Hypothalamus (tissue), 51 donors: ENCODE results near the gene THRB.

Experiments
- DNase-seq, 51 donors: peaks; one replicate each; lab custom pipeline; 2025; lab: John Stamatoyannopoulos, UW

Gene THRB

DNA sequence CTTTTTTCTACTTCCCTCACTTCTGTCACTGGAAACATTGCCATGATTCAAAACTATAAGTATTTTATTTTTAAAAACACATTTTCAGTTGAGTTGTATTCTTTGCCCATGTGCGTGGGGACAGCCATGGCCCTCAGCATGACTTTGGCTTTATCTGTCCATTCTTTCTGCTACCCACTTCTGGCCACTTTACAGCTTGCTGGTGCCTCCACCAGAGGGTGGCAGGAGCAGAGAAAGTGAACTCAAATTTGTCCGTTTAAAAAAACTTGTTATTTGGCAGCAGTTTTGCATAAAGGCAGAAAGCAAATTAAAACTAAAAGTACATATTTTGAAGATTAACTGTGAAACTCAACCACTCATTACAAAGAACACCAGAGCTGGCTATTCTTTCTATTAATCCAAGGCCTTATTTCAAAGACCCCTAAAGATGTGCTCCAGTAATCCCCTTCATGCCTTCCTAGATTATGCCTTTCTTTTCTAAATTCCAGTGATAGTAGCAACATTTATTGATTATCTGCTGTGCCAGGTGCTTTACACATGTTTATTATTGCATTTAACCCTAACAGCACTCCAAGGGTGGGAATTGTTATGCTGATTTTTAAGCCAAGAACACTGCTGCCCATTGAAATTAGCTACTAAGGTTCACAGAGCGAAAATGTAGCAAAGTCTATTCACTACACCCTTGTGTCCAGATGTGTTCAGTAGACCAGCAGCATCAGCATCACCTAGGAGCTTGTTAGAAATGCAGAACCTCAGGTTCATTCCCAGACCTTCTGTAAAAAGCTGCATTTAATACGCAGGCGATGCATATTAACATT, 134.8 kb downstream of the THRB start:
- no peak for DNase-seq

DNA sequence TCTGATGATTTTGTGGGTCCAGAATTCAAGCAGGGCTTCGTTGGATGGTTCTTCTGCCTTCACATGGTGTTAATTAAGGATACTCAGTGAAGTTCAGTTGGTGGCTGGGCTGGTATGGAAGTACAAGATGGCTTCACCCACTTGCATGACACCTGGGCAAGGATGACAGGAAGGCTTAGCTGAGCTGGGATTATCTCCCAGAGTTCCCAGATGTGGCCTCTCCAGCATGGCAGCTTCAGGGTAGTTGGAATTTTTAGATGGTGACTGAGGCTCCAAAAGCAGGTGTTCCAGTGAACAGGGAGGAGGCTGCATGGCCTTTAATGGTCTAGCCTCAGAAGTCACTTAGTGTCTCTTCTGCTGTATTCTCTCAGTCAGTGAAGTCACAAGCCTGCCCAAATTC, 135.5 kb downstream of the THRB start:
- DNase-seq: no peak

- no peak for DNase-seq
Measured at GRCh38 chr3:24357635-24358034, 137.0 kb downstream of the THRB start.

DNA sequence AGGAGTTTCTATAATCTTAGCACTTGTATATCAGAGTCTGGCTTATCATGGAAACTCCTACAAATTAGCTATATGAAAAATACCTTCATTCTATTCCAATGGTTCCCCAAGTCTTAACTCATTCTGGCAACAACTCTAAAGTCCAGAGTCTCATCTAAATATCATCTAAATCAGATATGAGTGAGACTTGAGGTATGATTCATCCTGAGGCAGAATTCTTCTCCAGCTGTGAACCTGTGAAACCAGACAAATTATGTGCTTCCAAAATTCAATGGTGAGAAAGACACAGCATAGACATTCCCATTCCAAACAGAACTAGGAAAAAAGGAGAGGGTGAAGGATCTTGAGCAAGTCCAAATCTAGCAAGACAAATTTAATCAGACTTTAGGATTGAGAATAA, 138.8 kb downstream of the THRB start:
- no peak for DNase-seq

GRCh38 chr3:24354230-24354629, 140.4 kb downstream of the THRB start:
- no peak for DNase-seq

DNA sequence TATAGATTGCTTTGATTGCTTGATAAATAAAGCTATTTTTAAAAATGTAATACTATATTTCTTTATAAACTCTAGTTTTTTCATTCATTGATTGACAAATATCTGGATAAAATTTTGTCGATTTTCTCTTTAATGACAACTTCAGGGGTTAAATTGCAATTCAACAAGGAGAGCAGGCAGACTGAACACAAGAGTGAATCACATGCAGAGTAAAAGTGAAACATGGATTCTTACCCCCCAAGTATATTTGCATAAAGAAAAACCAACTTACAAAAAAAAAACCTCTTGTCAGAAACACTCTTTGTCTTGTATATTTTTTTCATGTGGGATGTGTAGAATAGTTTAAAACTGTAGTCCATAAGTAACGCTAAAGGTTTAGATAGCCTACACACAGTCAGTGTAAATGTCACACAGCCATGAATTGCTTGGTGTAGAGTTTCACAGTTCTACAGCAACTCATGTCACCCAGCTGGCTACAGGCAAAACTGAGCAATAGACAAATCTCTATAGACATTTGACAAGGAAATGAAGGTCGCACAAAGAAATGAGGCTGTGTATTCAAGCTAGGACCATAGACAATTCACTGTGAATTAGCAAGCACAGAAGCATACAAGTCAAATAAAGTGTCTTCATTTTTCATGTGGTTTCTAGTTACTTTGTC, 141.6 kb downstream of the THRB start:
- DNase-seq: no peak

DNA sequence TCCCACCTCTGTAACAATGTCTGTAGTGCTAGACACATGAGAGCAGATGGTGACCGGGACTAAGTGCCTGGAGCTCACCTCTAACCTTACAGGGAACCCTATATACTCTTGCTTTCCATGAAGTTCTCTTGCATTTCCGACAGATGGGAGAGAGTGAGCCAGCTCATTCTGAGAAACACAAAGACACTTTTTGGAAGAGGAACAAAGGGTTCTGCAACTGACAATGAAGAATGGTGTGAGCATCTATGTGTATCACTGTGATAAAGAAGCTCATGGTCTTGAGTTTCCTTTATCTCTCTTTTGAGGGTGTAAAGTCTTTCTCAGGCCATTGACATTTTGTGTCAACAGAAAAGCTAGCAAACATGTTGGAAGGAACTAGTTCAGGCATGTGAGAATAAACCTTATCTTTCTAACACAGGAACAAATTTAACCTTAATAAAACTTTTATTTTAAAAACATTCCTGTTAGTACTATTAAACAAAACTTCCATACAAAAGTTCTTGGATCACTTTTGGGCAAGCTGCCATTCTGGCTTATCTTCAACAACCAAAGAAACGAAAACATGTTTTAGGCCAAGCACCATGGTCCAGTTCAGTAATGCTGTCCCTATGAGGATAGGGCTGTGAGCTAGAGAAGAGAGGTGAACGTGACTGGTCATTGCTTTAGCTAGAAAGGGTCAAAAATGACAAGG, 142.7 kb downstream of the THRB start:
- DNase-seq: peak in 1 of 51 donors; percentile 1

- no peak for DNase-seq
Measured at GRCh38 chr3:24349367-24350019, 145.2 kb downstream of the THRB start.

- no peak for DNase-seq
Measured at GRCh38 chr3:24348348-24348747, 146.3 kb downstream of the THRB start.

DNA sequence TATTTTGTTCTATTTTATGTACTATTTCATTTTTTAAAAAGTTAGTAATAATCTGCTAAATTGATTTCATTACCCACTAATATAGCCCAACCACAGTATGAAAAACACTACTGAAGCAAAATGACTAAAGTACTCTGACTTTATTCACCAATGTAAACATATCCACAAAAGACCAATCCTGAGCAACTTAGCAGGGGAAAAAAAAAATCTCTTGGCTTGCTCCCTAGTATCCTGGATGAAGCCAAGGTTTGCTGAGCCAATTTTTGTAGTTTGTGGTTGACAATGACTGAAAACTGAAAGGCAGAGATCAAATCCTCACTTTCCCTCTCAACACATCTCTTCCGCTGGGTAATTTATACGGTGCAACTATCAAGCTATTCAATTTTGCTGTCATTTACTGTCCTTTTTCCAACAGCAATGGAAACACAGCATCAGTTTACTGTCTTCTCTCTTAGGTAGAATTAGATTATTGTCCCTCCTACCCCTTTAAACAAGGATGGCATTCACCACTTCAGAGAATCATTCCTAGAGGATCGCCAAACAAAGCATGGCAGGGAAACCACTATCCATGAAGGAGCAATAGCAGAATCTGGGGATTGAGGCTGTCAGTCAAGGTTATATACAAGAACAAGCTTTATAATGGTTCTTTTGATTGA, 149.7 kb downstream of the THRB start:
- no peak for DNase-seq

DNA sequence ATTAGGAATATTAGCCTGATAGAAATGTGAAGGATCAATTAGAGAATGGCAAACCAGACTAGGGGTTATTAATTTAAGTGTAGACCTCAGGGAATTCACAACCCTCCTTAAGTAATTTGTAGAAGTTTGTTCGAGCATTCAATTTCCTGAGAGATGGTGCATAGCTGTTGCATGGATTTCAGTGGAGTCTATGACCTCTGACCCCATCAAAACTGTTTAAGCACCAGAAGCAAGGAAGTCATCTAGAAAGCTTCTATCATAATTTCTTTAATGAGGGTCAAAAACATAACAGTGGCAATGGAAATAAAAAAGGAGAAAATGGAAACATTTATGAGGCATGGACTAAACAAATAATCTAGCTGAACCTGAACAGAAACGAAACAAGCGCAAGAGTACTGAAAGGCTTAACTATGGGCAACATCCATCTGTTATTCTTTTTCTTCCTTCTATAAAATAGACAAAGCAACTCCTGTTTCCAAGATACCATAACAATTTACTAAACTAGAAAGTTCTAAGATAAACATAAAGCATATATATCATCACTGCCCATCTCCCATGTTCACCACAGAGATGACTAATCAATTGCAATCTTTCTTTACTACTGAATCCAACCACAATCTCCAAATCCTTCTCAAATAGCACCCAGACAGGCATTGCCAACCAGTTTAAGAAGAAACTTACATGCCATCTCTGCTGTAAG, 151.4 kb downstream of the THRB start:
- no peak for DNase-seq

GRCh38 chr3:24342275-24342674, 152.4 kb downstream of the THRB start:
- no peak for DNase-seq

DNA sequence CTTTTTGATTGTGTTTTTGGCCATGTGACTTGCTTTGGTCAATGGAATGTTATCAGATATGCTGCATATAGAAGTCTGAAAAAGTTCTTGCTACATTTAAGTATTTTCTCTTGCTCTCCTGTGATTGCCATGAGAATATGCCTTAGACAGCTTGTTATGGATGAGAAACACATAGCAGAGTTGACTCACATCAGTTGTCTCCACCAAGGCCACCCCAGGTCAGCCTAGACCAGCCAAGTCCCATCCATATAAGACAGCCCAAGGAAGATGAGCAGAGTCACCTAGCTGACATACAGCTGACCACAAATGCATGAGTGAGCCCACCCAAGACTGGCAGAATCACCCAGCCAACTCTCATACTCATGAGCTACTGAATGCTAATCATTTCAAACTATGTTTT, 153.0 kb downstream of the THRB start:
- DNase-seq: no peak

DNA sequence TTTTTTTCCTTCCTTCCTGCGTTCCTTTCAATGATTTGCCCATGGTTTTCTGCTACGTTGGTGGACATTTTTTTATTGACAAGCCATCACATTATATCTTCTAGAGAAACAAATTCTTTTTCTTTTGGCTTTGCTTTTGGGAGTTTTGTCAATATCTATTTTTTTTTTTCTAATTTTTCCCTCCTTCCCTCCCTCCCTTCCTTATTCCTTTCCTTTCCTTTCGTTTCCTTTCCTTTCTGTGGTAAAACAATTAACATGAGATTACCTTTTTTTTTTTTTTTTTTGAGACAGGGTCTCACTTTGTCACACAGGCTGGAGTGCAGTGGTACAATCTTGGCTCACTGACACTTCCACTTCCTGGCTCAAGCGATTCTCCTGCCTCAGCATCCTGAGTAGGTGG, 153.7 kb downstream of the THRB start:
- DNase-seq: no peak

GRCh38 chr3:24340161-24340560, 154.5 kb downstream of the THRB start:
- no peak for DNase-seq

- DNase-seq: no peak
Measured at GRCh38 chr3:24339266-24339825, 155.3 kb downstream of the THRB start.

DNA sequence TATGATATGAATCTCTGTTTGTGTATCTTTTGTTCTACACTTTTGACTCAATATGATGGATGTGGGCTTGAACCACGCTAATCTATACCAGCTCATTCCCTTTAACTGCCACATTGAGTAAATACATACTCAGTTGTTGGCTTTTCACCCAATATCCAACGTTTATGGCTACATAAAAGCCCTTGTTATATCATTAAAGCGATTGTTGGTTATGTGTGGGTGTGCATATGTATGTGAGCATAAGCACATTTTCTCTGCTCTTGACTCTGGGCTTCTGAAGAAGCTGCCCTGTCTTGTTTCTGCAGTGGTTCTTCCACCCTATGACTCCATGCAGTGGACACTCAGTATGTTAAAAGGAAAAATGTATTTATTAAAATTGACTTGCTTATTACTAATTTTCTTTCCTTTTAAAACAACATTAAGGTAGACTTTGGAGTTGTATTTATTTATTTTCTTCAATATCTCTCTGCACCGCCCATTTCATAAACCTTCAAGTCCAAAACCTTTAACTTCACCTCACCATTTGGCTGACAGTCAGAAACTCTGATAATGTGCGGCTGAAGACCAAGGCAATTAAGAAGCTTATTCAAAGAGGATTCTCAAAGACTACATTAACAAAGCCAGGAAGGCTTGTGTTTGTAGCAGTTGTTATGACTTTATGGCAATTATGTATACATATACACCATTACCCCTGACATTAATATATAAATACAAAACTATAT, 156.1 kb downstream of the THRB start:
- DNase-seq: no peak

GRCh38 chr3:24336101-24336500, 158.5 kb downstream of the THRB start:
- peak in 39 of 51 donors; percentile 1 to 80 (median 32) for DNase-seq

DNA sequence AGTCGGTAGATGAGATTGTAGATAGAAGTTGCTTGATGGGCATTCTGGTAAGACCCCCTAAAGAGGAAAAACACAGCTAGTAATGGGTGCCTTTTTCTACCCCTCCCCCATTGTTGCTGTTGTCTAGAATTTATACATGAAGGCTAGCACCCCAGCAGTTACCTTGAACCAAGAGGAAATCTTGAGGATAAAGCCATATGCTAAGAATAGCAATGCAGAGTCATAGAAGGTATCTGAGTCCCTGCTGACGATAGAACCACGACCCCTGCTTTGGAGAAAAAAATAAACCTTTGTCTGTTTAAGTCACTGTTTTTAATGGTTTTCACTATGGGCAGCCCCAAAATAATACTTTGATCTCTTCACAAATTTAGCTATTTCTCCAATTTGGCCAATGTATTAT, 162.6 kb downstream of the THRB start:
- no peak for DNase-seq
